ENCODE measurements around the gene APBB2. TPM values are rescaled to one million over a fixed set of nuclear protein-coding genes. Genes with fewer than 3 reads are reported as not detected.

APBB2 gene
- polyA plus RNA-seq, 12 donors = 32.7 to 1,075 (median 44.2) TPM

Other genes with a start within 250 kb of the APBB2 start
- 10 to 100 TPM in 11 of 12 donors, not detected in 1; 14.8 to 71.5 (median 20.9) TPM for gene UCHL1, start 42.4 kb upstream of the APBB2 start, polyA plus RNA-seq (ENCODE audit: insufficient read length in 12 of 12)

All from muscle of arm (tissue), 12 donors.